Measurements from ENCODE around the gene REXO5.

- TF ChIP-seq CTCF (IDR thresholded peaks at IDR 0.05; ENCODE audit: low read depth, low read length) (no peak), POLR2A (IDR thresholded peaks at IDR 0.05; ENCODE audit: extremely low read depth, insufficient read length) (no peak), MYC (IDR thresholded peaks at IDR 0.05; ENCODE audit: low read depth, low read length) (no peak), MAX (IDR thresholded peaks at IDR 0.05; ENCODE audit: low read depth, low read length) (no peak)
Measured at GRCh38 chr16:20868890-20869289, 62.6 kb downstream of the REXO5 start.
